HG02943 (cell line): ENCODE measurements around the gene BTBD19.

Source experiments
- ATAC-seq: cut with Tn5 transposase; IDR thresholded peaks from one replicate; pipeline ENCODE4 v1.9.1; 2021; ENCODE audit warnings: mild to moderate bottlenecking, low read depth, moderate library complexity; ENCODE audit not compliant: unreplicated experiment

Gene BTBD19

GRCh38 chr1:44851308-44851707 lies 43.0 kb downstream of the BTBD19 start:
- no peak for ATAC-seq

DNA sequence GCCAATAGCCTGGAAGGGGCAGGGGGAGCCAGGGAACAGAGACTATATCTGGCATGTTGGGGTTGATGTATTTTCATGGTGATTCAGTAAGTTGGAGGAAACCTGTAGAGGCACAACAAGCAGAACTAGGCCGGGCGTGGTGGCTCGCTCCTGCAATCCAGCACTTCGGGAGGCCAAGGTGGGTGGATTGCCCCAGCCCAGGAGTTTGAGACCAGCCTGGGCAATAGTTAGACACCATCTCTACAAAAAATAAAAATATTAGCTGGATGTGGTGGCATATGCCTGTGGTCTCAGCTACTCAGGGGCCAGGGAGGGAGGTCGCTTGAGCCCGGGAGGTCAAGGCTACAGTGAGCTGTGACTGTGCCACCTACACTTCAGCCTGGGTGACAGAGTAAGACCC lies 44.9 kb downstream of the BTBD19 start:
- no peak for ATAC-seq

- no peak for ATAC-seq
These were observed 46.6 kb downstream of the BTBD19 start for GRCh38 chr1:44854970-44855369.

- no peak for ATAC-seq
These were observed 47.4 kb downstream of the BTBD19 start for GRCh38 chr1:44855742-44856141.

- no peak for ATAC-seq
These were observed 49.1 kb downstream of the BTBD19 start for GRCh38 chr1:44857446-44857845.

DNA sequence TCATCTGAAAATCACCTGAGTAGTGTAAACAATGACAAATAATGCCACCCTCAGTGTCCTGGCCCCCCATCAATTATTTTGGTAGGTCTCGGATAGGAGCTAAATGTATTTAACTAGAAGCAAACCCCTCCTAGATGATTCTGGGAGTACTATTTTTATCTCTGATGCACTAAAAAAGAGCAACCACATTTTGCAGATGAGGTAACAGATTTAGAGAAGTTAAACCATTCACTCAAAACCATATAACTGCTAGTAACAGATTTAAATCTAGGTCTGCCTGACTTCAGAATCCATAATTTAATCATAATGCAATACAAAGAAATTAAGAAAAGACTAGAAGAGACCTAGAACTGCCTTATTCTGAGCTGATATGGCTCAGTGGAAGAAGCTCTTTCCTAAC lies 52.0 kb downstream of the BTBD19 start:
- no peak for ATAC-seq

DNA sequence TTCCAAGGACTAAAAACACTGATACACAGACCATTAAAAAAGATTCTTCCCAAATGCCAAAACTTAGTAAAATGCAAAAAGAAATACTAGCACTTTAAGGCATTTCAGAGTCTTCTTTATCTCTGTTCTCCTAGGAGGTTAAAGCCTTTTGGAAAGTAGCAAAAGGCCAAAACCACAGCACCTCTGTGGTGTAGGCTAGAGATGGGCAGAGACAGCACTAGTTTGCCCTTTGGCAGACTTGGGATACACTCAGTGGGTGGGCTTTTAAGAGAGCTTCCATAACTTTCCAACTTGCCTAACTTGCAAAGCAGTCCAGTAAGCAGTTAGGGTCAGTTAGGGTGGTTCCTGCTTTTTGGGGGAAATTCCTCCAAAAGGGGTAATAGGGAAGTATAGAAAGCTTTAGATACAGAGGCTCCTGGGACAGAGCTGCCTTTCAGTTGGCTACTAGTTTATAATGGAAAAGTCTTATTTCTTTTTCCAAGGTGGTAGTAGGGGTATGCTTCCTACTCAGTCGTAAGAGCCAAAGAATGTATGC lies 52.6 kb downstream of the BTBD19 start:
- ATAC-seq = no peak

- ATAC-seq = no peak
These were observed 54.6 kb downstream of the BTBD19 start for GRCh38 chr1:44862829-44863401.
